HG03095 (cell line): ENCODE results near the gene RAD21L1.
"Not testable (repeated sequence)": the region's sequence is repeated elsewhere in the genome, so short reads cannot be mapped to it uniquely, and the experiment has no call there.

Experiments used
- ATAC-seq: cut with Tn5 transposase; IDR thresholded peaks from one replicate; pipeline ENCODE4 v1.9.1; 2021; ENCODE audit warnings: moderate library complexity; ENCODE audit not compliant: unreplicated experiment

RAD21L1 gene

GRCh38 chr20:1224205-1224890 lies 1.5 kb upstream of the RAD21L1 start:
- no peak for ATAC-seq

DNA sequence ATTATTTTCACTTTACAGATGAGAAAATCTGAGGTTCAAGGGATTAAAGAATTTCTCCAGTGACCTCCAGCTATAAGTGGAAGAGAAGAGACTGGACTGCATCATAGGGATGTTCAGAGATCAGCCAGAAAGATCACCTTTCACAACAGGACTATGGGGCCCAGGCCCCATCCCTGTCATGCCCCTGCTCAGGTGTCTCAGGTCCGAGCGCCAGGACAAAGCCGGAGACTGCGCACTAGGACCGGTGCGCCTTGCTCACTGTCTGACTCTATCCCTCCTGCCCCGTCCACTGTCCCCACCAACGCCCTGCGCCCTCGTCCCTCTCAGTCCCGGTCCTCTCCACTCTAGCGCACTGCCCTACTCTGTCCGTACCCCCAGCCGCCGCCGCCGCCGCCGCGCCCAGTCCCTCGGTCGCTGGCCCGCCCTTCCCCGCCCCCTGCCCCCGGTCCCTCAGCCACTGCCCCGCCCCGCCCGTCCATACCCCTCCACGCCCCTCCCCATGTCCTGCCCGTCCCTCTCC lies 521 bp upstream of the RAD21L1 start:
- ATAC-seq, result no peak

- no peak for ATAC-seq
Observed at GRCh38 chr20:1229541-1229940, 3.7 kb downstream of the RAD21L1 start.

DNA sequence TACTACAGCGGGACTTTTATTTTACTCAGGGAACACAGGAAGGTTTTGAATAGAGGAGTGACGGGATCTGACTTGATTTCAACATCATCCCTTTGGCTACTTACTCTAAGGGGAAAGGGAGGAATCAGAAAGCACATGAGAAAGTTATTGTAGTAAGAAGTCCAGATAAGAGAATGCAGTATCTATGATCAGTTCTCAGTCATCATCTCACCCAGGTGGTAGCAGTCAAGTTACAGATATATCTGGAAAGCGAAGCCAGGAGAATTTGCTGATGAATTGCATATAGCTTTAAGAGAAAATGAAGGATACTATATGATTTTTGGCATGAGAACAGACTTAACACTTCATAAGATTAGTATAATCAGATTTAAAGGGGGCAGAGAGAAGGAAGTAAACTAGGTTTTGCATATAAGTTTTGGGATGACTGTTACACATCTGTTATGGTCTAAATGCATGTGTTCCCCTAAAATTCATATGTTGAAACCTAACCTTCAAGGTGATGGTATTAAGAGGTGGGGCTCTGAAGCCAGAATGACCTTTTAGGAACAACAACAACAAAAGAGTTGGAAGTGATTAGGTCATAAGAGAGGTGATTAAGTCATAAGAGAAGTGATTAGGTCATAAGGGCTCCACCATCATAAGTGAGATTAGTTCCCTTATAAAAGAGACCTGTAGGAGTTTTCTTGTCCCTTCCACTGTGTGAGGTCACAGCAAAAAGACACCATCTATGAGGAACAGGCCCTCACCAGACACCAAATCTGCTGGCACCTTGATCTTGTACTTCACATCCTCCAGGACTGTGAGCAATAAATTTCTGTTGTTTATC lies 6.7 kb downstream of the RAD21L1 start:
- ATAC-seq, result no peak

GRCh38 chr20:1240549-1240948 lies 14.7 kb downstream of the RAD21L1 start:
- no peak for ATAC-seq

DNA sequence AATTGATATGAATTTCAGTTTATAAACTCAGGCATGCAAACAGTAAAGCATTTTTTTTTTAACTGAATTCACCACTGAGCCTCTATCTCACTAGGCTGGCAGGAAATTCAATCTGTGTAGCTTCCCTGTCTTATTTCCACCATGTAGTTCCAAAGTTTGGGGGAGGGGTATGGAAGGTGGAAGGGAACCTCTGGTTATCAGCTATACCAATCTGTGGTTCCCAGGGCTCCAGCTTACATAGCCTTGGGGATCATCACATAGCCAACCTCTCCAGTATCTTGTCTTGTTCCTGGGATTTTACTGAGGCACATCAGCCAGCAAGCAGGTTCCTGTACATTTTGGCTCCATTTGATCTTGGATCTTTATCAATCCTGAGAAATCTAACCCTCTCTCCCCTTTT lies 15.6 kb downstream of the RAD21L1 start:
- no peak for ATAC-seq

- no peak for ATAC-seq
Observed at GRCh38 chr20:1242099-1242498, 16.3 kb downstream of the RAD21L1 start.

DNA sequence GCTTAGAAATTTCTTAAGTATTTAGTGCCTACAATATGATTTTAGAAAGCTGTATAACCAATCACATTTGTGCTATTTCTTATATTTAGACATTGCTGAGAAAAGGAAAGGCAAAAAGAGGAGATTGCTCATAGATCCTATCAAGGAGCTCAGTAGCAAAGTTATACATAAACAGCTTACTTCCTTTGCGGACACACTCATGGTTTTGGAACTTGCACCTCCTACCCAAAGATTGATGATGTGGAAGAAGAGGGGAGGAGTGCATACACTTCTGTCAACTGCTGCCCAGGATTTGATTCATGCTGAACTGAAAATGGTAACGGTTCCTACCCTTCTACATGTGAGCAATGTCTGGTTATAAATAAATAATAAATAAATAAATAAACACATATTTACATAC lies 16.7 kb downstream of the RAD21L1 start:
- ATAC-seq, result no peak

DNA sequence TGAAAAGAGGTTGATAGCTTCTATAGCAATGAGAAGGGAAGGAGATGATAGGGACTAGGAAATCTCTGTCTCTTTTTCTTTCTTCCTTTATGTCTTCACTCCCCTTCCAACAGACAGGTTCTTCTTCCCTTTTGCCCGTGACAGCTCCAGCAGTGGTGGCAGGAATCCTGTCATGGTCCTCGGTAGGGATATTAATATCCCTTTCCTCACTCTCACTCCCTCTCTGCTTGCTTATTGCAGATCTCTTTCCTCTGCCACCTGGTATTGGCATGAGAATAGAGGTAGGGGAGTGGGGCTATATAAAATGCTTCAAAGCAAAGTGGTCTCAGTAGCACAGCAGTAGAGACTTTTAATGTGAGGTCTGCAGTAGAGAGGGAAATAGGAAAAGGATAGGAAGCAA lies 19.7 kb downstream of the RAD21L1 start:
- ATAC-seq, result no peak

- no peak for ATAC-seq
Observed at GRCh38 chr20:1247689-1248088, 21.8 kb downstream of the RAD21L1 start.

- ATAC-seq, result not testable (repeated sequence)
Observed at GRCh38 chr20:1250282-1250681, 24.4 kb downstream of the RAD21L1 start.

DNA sequence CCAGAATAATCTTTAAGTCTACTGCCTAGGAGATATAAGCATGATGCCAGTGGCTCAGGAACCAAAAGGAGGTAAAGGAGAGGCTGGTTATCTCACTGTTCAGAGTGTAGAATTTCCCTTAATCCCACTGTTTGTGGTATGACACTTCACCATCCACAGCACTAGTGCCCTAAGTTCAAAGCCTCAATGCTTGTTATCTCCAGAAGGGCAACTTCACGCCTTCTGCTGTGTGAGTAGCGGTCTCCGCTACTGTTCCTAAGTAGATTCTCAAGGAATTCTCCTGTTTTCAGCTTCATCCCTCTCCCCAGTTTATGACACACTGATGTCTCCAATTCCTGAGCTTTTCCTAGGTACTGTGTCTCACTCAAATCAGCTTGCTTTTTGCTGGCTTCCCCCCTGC lies 26.6 kb downstream of the RAD21L1 start:
- no peak for ATAC-seq

DNA sequence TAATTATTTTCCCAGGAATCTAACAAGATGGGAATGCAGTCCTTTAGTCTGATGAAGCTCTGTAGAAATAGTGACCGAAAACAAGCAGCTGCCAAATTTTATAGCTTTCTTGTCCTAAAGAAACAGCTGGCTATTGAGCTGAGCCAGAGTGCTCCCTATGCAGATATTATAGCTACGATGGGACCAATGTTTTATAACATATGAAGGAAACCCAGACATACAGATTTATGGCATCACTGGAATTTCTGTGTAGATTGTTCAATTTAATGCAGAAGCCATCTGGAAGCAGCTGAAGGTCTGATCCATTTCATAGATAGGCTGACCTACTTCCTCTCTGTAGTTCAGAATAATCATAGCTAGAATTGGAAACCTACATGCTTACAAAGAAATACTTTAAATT lies 28.4 kb downstream of the RAD21L1 start:
- no peak for ATAC-seq

DNA sequence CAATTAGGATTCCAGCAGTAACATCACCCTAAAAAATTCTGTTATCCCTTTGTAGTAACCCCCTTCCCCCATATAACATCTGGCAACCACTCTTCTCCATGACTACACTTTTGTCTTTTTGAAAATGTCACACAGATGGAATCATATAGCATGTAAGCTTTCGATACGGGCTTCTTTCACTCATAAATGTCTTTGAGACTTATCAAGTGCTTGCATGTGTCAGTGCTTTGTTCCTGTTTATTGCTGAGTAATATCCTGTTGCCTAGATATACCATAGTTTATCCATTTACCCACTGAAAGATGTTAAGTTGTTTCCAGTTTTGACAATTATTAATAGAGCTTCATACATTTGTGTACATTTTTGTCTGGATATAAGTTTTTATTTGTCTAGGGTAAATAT lies 29.8 kb downstream of the RAD21L1 start:
- ATAC-seq, result no peak

DNA sequence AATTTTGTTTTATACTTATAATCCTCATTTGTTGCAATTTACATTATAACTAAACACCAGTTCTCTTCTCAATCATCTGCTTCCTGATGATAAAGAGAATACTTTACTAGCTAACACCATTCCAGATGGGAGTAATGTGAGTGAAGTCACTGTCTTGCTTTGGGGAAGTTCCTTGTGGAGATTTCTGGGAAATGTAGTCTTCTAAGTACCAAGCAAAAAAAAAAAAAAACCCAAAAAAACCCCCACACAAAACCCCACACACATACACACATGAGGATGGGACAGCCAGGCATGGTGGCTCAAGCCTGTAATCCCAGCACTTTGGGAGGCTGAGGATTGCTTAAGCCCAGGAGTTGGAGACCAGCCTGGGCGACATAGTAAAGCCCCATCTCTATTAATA lies 38.0 kb downstream of the RAD21L1 start:
- no peak for ATAC-seq

GRCh38 chr20:1264727-1265126 lies 38.9 kb downstream of the RAD21L1 start:
- no peak for ATAC-seq

GRCh38 chr20:1265226-1265915 lies 39.5 kb downstream of the RAD21L1 start:
- no peak for ATAC-seq

DNA sequence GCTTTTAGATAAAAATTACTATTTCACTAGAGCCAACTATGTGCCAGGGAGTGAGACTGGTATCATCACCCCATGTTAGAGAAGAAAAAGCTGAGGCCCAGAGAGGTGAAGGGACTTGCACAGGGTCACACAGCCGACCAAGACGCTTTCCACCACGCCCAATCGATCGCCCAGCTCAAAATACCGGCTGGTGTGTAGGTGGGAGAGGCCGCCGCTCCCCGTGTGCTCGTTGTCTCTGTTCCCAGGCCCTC lies 40.0 kb downstream of the RAD21L1 start:
- ATAC-seq, result no peak

- no peak for ATAC-seq
Observed at GRCh38 chr20:1266167-1266973, 40.5 kb downstream of the RAD21L1 start, which contains the start of gene SNPH. TSS of gene SNPH (plus strand) at chr20:1266294. CDS start at chr20:1296240, 29,946 bp downstream.

DNA sequence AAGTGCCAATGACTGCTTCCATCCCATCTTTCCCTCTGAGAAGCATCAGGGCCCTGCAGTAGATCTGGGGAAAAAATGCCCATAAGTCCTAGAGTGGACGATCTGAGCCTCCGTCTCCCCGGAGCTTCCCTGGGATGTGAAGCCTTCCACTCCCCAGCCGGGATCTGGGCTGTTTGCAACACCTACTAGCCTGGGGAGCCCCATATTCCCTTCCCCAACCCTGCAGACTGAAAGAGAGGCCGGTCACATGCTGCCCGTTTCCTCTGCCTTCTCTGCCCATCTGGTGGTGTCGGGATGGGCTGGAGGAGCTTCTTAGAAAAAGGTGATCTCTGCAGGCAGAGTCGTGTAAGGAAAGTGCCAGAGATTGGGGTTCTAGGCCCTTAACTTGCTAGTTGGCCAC lies 41.3 kb downstream of the RAD21L1 start:
- ATAC-seq, result no peak

- ATAC-seq, result no peak
Observed at GRCh38 chr20:1267809-1268374, 42.0 kb downstream of the RAD21L1 start.
